Measurements from ENCODE around the gene PLXND1.
"Not testable (repeated sequence)": the region's sequence is repeated elsewhere in the genome, so short reads cannot be mapped to it uniquely, and the experiment has no call there.

PLXND1 gene

DNA sequence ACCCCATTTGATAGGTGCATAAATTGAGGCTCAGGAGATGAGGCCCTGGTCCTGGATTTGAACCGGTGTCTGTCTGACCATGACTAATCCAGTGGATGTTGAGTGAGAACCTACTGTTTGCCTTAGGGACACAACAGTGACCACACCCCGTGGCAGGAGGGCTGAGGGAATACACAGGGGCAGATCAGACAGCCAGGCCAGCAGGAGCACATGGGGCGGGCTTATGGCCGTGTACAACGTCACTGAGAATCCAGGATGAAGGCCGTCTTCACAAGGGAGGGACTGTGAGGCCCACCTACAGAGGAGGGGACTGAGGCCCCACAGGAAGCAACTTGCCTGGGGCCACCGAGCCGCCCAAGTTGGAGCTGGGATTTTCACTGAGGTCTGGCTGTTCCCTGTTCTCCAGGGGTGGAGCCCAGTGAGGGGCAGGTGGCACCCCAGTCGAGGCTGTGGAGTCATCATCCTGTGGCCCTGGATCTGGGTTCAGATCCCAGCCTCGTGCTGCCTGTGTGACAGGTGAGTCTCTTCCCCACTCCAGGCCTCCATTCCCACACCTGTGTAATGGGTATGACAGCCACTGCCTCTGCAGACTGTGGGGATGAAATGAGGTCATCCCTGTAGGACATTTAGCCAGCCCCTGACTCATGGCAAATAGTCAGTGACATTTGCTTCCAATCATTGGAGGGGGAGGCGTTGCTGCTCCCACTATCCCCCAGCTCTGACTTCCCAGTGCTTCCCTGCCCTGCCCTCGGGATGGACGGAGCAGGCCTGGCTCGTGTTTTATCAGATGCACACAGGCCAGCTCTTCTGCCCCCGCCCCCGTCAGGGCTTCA is 6.3 kb upstream of the PLXND1 start:
- DNase-seq: no peak

DNA sequence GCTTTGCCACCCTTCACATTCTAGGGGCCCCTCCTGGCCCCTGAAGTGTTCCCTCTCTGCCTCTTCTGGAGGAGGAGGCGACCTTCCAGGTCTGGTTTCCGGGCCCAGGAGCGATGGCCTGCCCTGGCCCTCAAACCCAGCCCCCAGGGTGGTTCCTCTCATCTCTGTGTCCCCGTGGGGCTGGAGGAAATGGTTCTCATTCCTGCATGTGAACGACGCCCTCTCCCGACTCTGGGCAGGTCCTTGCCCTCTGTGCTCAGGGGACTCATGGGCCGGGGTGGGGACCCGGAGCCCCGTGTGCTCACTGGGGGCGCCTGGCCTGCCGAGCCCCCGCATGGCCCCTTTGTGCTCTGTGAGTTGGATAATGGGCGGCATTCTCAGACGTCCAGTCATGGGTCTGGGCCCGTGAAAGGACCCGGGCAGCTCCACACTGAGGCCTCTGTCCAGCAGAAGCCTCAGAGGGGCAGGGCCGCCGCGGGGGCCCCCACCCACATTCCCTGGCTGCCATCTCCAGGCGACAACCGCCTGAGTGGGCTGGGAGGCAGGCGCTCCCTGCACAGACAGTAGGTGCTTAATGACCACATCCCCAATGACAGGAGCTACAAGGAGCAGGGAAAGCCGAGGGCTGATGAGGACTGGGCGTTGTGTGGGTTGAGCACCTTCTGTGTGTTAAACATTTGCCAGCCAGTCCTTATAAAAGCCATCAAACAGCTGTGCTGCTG is 5.5 kb upstream of the PLXND1 start:
- no peak for DNase-seq

DNA sequence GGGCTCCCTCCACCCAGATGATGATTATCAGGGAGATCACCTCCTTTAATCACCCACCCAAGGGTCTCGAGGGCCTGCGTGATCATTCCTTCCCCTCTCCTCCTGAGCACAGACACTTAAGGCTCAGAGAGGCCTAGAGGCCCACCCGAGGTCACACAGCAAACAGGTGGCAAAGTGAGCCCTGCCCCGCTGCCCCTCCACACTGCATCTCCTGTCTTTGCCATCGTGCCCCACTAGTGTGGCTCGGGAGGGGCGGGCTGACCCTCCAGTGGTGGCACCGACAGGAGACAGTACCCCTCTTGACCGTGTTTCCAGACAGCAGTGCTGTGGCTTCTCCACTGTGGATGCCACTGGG is 4.9 kb upstream of the PLXND1 start:
- DNase-seq: no peak

DNA sequence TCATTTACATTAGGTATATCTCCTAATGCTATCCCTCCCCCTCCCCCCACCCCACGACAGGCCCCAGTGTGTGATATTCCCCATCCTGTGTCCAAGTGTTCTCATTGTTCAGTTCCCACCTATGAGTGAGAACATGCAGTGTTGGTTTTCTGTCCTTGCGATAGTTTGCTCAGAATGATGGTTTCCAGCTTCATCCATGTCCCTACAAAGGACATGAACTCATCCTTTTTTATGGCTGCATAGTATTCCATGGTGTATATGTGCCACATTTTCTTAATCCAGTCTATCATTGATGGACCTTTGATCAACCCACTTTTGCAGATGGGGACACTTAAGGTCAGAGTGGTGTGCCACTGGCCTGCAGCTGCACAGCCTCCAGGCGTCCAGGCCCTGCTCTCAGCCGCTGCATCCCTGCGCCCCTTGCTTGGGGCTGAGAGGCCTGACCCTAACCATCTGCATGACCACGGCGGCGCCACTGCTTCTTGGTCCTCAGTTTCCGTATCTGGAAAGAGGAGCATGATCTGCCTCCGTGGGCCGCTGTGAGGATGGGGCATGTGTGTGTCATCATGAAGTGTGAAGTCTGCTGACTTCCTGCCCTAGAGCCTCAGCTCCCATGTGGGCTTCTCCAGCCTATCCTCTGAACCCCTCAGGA is 4.4 kb upstream of the PLXND1 start:
- DNase-seq: not testable (repeated sequence)

DNA sequence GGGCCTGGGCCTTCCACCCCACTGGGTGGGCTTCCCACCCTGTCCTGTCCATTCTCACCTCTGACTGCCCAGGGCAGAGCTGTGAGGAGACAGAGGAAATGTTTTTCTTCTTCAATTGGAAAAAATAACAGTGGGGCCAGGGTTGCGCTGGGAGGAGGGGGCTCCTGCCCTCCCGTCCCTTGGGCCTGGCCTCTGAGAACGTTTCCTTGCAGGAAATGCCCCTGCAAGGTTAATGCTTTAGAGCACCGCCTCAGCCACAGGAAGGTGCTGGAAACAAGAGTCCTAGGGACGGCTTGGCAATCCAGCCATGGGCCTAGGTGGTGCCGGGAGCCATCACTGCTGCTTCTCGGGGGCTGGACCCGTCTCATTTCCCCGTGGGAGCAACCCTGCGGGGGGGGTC is 3.8 kb upstream of the PLXND1 start:
- DNase-seq: no peak

DNA sequence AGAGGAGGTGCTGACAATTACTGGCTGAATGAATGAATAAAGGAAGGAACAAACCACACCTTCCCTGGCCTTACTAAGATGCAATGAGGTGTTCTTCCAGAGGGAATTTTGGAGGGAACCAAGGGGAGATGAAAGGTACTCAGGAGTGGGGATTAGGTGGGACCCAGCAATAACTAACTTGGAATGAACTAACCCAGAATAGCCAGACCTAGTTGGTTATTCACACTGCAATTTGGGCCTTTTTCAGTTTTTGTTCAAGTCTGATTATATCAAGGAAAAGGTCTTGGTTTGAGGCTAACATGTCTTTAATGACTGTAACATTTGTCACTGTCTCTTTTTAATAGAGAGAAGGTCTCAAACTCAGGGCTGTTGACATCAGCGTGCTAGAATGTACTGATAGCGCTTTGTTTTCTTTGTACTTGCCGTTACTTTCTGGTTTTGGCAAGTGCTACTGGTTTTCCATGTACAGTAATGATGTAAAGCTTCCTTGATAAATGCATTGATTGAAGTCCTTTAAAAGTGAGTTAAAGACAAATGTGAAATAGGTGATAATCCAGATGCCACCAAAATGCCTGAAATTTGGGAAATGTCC is 3.2 kb upstream of the PLXND1 start:
- no peak for DNase-seq

DNA sequence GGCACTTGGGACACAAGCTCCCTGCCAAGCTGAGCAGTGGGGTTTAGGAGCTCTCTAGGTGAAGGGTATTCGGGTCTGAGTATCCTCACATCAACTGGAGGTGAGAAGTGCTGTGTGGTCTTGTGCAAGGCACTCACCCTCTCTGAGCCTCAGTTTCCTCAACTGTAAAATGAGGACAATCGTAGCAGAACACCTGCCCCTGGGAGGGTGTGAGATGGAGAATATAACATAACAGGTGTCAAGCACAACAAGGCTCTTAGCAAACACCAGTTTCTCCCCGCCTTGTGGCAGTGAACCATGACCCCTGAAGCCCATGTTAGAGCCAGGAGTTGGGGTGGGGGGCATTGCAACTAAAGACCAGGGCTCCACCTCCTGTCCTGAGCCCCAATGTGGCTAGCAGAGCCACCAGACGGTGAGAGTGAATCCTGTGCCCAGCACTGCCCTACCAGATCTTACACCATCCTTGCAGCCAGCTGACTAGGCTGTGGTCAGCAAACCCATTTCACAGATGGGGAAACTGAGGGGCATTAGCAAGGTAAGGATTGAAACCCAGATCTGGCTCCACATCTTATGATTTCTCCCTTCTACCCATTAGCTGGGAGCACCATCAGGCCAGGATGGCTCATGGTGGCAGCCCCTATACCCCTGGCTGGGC is 2.6 kb upstream of the PLXND1 start:
- DNase-seq: no peak

DNA sequence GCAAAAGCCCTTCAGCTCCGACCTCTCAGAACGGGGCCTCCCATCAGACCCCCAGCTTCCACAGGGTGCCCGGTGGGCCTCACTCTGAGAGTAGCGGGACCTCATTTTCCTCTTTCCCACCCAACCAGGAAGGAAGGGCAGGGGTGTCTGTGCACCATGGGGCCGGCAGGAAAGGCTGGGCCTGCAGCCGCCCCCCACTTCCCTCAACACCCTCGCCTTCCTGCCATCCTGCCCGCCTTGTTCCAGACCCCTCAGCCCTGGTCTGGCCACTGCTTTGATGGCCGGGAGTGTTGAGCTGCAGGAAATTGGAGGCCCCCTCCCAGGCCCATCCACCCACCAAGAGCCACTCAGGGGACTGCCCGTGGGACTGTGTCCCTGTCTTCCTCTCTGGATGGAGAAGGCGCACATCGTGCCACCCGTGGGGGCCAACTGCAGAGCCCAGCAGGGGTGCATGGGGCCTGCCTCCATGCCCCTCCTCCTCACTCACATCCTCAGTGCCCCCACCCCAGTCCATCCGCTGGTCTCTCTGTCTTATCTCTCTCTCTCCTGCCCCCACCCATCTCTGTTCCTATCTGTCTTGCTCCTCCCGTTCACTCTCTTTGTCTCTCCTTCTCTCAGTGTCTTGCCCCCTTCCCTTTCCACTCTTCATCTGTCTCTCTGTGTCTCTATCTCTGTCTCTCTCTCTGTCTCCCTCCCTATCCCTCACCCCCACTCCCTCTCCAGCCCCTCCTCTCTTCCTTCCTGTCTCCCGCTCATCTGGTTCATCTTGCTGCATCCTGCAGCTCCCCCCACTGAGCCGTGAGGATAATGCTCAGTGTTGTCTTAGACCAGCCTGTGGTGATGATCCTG is 1.8 kb upstream of the PLXND1 start:
- no peak for DNase-seq

DNA sequence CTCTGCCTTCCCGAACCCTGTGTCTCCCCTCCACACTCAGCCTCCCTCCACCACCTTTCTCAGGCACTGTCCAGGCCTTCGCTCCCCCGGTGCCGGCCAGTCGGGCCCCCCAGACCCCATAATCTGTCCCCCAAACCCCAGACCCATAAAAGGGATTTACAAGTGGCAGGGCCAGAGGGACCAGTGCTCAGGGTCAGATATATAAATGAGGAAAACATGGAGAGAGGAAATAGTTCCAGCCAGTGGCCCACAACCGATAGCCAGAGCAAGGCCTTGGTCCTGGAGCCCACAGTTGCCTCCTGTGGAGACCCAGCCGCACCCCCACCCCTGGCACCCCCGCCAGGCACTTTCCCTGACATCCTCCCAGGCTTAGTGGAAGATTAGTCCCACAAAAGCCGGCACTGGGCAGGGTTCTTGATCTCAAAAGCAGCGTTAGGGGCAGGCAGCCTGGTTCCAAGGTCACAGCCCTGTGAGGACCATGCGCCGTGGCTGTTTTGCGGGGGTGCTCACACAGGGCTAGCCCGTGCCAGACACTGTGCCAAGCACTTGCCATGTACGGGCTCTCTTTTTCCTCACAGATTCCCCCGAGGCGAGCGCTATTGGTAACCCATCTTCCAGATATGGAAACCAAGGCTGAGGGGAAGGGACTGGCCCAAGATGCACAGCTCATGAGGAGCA is 1.1 kb upstream of the PLXND1 start:
- no peak for DNase-seq

DNA sequence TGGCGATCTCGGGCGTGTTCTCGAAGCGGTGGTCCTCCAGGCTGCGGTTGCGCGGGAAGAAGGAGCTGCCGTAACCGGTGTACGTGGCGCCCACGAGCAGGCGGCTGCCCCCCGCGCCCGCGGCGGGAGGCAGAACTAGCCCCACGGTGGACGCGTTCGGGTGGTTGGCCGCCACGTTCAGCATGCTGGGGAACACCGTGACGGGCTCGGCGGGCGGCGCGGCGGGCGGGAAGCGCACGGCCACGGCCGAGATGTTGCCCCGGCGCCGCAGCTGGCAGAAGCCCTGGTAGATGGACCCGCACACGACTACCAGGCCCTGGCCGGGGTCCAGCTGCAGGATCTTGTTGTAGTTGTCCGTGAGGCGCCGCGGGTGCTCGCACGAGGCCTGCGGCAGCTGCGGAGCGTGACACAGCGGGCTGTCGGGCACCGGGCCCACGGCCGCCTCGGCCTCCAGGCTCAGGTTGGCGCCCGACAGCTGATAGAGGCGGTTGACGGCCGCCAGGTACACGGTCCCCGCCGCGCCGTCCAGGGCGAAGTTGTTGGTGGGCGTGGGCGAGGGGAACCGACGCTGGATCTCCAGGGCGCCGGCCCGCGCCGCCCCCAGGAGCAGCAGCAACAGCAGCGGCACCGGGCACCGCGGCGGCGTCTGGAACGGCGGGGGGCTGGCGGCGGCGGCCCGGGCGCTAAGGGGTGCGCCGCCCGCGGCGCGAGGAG is 397 bp downstream of the PLXND1 start:
- DNase-seq: peak; percentile 65

DNA sequence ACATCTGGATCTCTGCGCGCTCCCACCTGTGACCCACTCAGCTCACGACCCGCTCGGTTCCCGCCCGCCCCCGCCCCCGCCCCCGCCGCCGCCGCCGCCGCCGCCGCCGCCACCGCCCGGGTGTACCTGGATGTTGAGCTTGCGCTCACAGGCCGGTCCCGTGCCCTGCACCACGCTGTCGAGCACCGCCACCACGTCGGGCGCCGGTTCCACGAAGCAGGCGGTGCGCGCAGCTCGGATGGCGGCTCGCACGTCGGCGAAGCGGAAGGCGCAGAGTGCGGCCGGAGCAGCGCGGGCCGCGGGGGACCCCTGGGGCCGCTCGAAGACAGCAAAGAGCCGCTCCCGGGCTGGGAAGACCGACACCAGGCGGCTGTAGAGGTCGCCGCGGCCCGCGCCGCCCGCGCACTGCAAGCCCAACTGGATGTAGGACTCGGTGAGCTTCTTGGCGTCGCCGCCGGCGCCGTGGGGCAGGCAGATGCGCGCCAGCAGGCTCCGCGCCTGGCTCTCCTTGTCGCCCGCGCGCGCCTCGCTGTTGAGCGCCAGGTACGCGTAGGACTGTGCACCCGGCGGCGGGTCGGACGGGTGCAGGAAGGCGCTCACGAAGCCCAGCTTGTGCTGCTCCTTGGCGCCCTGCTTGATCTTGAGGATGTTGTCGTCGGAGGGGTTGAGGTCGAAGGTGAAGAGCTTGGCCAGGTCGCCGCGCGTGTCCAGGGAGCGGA is 1.1 kb downstream of the PLXND1 start:
- peak; percentile 67 for DNase-seq

DNA sequence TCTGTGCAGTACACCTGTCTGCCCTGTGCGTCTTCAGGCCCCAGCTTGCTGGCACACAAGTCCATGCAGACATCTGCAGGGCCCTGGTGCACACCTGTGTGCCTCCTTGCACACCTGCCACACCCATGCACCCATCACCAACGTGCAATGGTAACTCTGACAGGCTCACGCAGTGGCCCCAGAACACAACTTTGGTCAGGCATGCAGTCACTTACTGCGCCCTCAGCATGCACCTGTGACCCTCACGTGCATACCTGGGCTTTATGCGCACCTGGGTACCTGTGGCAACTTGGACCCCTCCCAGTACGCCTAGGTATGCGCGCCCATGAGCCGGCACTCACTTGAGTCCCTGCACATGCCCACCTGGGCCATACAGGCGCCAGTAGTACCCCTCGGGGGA is 1.7 kb downstream of the PLXND1 start:
- no peak for DNase-seq

DNA sequence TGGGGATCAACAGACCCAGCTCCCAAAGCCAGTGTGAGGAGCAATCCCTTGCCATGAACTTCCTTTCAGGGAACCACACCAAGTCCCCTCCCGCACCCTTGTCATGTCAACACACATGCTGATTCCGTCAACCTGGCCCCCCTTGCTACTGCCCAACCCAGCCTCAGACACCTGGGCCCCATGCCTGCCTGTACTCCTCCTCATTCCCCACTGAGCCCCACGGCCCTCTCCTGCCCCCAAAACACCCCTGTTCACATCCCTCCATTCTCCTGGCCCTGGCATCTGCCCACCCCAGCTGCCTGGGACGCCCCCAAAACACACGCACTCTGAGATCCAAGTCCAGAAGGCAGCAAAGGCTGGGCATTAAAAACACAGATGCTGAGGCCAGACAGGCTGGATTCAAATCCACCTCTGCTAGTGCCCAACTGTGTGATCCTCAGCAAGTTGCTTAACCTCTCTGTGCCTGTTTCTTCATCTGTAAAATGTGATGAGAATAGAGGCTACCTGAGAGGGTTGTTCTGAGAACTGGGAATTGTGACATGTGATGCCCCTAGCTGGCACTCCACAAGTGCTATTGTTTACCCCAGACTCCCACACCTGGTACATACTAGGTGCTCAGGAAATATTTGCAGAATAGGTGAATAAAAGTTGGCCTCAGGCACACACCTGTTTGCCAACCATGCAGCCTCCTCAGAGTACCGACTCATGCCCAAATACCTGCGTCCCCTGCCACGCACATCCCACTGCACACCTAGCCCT is 2.3 kb downstream of the PLXND1 start:
- DNase-seq: no peak

DNA sequence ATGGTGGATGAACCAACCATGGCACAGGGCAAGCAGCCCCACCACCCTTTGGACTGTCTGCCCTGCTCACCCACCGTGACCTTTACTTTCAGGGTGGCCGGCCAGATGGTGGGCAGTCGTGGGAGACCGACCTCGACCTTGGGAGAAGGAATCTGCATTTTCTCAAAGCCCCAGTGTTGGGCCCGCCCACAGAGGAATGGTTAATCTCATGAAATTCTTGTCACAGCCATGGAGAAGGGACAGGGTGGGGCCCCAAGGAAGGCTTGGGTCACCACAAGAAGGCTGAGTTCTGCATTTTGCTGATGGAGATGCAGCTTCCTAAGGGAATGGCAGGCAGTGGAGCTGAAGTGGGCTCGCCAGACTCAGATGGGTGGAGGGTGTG is 2.9 kb downstream of the PLXND1 start:
- DNase-seq: no peak

DNA sequence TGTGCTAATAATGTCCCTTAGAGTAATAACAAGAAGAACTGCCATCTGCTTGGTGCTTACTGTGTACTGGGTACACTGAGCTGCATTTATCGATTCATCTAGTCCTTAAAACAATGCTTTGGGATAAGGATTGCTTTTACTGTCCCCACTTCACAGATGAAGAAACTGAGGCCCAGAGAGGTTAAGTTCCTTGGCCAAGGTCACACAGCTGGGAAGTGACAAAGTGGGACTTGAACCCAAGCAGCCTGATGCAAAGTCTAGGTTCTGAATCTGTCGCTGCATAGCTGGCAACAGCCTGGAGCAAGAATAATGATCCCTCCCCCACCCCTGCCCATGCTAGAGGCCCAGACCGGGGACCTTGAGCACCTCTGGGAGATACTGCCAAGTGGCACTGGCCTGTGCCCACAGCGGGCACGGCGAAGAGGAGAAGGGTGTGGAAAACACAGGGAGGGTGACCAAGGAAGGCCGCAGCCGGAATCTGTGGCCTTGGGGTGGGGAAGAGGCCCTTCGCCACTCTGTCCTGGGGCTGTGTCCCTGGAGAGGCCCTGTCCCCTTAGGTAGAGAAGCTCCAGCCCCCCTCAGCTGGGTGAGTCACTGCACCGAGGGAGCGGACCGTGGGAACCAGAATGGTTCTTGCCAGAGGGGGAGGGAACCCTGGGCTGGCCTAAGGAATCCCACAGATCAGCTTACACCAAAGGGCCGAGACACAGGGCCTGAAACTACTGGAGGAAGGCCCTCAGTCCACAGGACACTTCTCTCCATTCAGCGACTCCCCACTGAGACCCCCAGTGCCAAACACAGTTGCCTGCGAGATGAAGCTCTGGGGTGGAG is 3.5 kb downstream of the PLXND1 start:
- peak; percentile 81 for DNase-seq

DNA sequence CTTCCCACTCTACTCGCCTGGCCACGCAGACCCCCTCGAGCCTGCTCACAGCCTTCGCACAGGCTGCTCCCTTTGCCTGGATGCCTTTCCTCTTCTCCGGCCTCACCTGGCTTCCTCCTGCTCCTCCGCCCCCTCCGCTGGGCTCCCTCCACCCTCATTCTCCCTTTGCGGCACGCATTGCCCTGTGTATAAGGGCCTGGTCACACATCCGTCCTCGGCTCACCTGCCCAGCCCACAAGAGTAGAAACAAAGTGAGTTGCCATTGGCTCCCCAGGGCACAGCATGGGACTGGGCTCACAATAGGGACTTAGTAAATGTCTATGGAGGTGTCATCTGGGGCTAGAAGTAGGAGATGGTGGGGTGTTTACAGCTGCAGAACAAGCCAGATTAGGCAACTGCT is 4.2 kb downstream of the PLXND1 start:
- no peak for DNase-seq

DNA sequence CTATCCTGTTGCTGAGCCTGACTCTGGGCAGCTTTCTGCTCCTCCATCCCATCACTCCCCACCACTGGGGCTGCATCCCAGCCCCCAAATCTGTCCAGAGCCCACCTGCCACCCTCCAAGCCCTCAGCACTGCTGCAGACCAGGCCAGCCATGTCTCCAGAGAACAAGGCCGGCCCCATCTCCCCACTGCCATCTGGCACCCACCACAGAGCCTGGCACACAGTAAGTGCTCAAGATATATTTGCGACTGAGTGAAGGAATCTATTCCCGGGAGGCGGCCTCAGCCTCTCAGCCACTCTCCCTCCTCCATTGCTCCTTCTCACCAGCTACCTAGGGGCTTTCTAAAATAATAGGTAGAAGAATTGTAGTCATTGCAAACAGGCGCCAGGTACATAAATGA is 4.8 kb downstream of the PLXND1 start:
- no peak for DNase-seq

DNA sequence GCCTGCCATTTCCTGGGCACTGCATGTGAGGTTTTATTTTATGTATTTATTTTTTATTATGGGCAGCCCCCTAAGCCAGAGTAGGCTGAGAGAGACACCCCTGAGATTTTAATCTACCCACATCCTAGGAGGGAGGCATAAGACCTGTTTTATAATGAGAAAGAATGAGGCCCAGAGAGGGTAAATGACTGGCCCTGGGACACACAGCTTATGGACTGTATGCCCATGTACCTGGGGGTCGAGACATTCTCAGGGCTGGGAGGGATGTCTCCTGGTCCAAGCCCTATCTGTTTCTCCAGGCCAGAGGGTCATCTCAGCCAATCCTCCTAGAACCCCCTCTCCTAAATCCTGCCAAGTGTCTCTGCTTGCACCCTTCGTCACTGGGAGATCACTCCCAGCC is 6.1 kb downstream of the PLXND1 start:
- no peak for DNase-seq

All from left hindlimb (tissue), 1 donor.